Upper lobe of left lung (tissue), 6 donors: ENCODE results near the gene IYD. TPM values are rescaled to one million over a fixed set of nuclear protein-coding genes. Genes with fewer than 3 reads are reported as not detected.

Experiments used
- ATAC-seq, 2 donors: fragments of 200-7000 bp; cut with Tn5 transposase; one replicate each; pipeline ENCODE4 v1.9.1; 2022; ENCODE audit warnings: mild to moderate bottlenecking in 2 of 2, moderate library complexity in 2 of 2; ENCODE audit not compliant: low FRiP score in 2 of 2
- DNase-seq, 2 donors: peaks; one replicate each; pipeline ENCODE4 v3.0.0-alpha.2; 2019 to 2020
- H3K27ac ChIP-seq, 4 donors: fragments of 200-600 bp; sonication (generic); one replicate each; pipeline ENCODE4 v1.5.1; 2016 to 2019
- H3K27me3 ChIP-seq, 4 donors: fragments of 200-600 bp; sonication (generic); one replicate each; pipeline ENCODE4 v1.5.1; 2017 to 2019
- H3K36me3 ChIP-seq, 4 donors: fragments of 200-600 bp; sonication (generic); one replicate each; pipeline ENCODE4 v1.5.1; 2016 to 2019
- H3K4me1 ChIP-seq, 4 donors: fragments of 200-600 bp; sonication (generic); one replicate each; pipeline ENCODE4 v1.5.1; 2018 to 2019
- H3K4me3 ChIP-seq, 4 donors: fragments of 200-600 bp; sonication (generic); one replicate each; pipeline ENCODE4 v1.5.1; 2017 to 2019; ENCODE audit warnings: mild to moderate bottlenecking in 2 of 4, moderate library complexity in 1 of 4
- H3K9me3 ChIP-seq, 4 donors: fragments of 200-600 bp; sonication (generic); one replicate each; pipeline ENCODE4 v1.5.1; 2018 to 2019
- EP300 ChIP-seq, 4 donors: sonication (generic); formaldehyde crosslinking; IDR thresholded peaks; one replicate each; pipeline ENCODE4 v1.5.1; 2017; ENCODE audit warnings: antibody characterized with exemption in 4 of 4, control low read depth in 2 of 4
- POLR2A ChIP-seq, 4 donors: fragments of 450-650 bp; IDR thresholded peaks; one replicate each; pipeline ENCODE4 v1.5.1; 2016 to 2017; ENCODE audit warnings: antibody characterized with exemption in 4 of 4, mild to moderate bottlenecking in 2 of 4
- POLR2AphosphoS5 ChIP-seq, 2 donors: sonication (generic); formaldehyde crosslinking; IDR thresholded peaks; one replicate each; pipeline ENCODE4 v1.5.1; 2017; ENCODE audit warnings: antibody characterized with exemption in 2 of 2
- WGBS, 2 donors: methylation state at CpG; one replicate each; pipeline ENCODE4 v1.1.5; 2017 to 2018; 5-methylcytosine and 5-hydroxymethylcytosine counted together
- total RNA-seq, 6 donors: library from RNA; depleted of rRNA in 4 of 6; stranded (reverse); fragments of >200 nt in 4 of 6; gene quantifications; one replicate each; pipeline versions ENCODE4 v1.1.0 to v1.2.1, GENCODE V29; 2016 to 2021
- TF ChIP-seq, protein P1 (sequence below), 6 experiments: fragments of 450-650 bp in 4 of 6; fragments of 200-600 bp in 2 of 6; sonication (generic) in 2 of 6; IDR thresholded peaks; one replicate each; pipeline ENCODE4 v1.5.1; 2016 to 2019; ENCODE audit warnings: antibody characterized with exemption in 6 of 6
- donor health status: DM: no; HTN: no; CAD: no; lungs with moderate emphysema.
- donor health status: DM: no; HTN: yes; CAD: no; lungs with severe emphysema.

Gene IYD
- total RNA-seq, 6 donors from 2014 or later: under 0.01 to 3.2 (median 1.7) TPM

DNA sequence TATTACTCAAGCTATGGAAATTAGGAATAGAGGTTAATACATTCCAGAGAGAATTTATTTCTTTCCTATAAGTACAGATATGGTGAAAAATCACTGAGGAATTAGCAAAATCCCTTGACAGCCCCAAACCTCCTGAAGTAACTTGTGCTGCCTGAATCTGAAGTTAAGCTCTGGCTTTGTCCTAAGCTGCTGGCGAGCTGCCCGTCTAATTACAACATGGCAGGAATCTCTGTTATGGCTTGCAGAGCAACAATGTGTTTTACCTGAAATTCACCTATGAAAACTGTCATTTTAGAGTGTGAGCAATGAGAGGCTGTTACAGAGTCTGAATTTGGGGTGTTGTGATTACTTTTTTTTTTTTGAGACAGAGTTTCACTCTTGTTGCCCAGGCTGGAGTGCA lies 22.5 kb upstream of the IYD start:
- no peaks in the 10 kb centered on the region for H3K4me1 ChIP-seq
- no peak for ATAC-seq
- WGBS, 2 donors: 45 to 100% methylated on average over 2 of the region's 2 CpGs
- H3K36me3 ChIP-seq: no peaks in the 10 kb centered on the region
- H3K4me3 ChIP-seq: no peak overlapping the region
- H3K27ac ChIP-seq: no peak overlapping the region
- no peak for DNase-seq
- no peak for TF ChIP-seq EP300 (IDR thresholded peaks at IDR 0.05)
- H3K9me3 ChIP-seq: no peaks in the 10 kb centered on the region
- H3K27me3 ChIP-seq: no peaks in the 10 kb centered on the region

DNA sequence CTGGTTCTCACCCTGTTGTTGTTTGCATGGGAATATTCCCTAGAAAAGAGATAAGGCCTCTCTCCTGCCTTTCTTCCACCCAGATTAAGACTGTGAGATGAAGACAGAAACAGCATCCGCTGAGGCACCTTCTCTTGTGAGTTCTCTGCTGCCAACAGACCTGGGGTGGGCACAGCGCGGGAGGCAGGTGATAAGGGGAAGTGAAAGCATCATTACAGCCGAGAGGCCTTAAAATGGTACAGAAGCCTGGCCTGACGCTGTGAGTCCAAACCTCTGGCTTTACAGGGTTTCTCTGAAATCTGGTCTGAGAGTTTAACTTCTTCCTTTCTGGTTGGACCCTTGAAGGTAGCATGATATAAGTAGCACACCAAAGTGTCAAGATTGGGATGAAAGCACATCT lies 21.0 kb upstream of the IYD start:
- Histone ChIP-seq H3K9me3 (no peaks in the 10 kb centered on the region), H3K27ac (no peak overlapping the region), H3K27me3 (no peaks in the 10 kb centered on the region), H3K36me3 (no peaks in the 10 kb centered on the region), H3K4me1 (no peaks in the 10 kb centered on the region), H3K4me3 (no peak overlapping the region)
- DNase-seq (no peak), ATAC-seq (no peak)
- TF ChIP-seq EP300 (IDR thresholded peaks at IDR 0.05) (no peak), POLR2AphosphoS5 (IDR thresholded peaks at IDR 0.05) (no peak), POLR2A (IDR thresholded peaks at IDR 0.05) (no peak)
- TF ChIP-seq, protein P1, sequence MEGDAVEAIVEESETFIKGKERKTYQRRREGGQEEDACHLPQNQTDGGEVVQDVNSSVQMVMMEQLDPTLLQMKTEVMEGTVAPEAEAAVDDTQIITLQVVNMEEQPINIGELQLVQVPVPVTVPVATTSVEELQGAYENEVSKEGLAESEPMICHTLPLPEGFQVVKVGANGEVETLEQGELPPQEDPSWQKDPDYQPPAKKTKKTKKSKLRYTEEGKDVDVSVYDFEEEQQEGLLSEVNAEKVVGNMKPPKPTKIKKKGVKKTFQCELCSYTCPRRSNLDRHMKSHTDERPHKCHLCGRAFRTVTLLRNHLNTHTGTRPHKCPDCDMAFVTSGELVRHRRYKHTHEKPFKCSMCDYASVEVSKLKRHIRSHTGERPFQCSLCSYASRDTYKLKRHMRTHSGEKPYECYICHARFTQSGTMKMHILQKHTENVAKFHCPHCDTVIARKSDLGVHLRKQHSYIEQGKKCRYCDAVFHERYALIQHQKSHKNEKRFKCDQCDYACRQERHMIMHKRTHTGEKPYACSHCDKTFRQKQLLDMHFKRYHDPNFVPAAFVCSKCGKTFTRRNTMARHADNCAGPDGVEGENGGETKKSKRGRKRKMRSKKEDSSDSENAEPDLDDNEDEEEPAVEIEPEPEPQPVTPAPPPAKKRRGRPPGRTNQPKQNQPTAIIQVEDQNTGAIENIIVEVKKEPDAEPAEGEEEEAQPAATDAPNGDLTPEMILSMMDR (IDR thresholded peaks at IDR 0.05): no peak
- WGBS, 2 donors: 82 to 92% methylated on average over 5 of the region's 5 CpGs

DNA sequence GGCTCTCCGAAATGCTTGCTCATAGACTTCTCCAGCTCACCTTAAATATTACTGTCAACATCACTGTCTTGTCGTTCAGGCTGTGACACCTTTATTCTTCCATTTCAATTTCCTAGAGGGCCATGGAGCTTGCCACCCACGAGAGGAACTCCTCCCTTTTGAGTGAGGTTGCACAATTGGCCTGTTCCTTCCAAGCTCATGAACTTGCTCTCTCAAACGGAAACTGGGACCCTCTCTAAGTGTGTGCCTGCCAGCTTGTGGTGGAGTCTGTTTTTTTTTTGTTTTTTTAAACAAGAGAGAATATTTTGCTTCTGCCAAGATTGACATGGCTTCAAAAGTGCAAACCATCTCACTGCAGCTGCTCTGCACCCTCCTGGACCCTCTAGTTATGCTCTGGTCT lies 19.3 kb upstream of the IYD start:
- H3K36me3 ChIP-seq: no peaks in the 10 kb centered on the region
- no peak for ATAC-seq
- H3K9me3 ChIP-seq: no peaks in the 10 kb centered on the region
- WGBS, 2 donors: 31 to 63% methylated on average over 4 of the region's 4 CpGs
- H3K27me3 ChIP-seq: no peaks in the 10 kb centered on the region
- no peak overlapping the region for H3K4me3 ChIP-seq
- TF ChIP-seq, protein P1 (IDR thresholded peaks at IDR 0.05): no peak
- DNase-seq: no peak
- no peaks in the 10 kb centered on the region for H3K4me1 ChIP-seq
- no peak overlapping the region for H3K27ac ChIP-seq

DNA sequence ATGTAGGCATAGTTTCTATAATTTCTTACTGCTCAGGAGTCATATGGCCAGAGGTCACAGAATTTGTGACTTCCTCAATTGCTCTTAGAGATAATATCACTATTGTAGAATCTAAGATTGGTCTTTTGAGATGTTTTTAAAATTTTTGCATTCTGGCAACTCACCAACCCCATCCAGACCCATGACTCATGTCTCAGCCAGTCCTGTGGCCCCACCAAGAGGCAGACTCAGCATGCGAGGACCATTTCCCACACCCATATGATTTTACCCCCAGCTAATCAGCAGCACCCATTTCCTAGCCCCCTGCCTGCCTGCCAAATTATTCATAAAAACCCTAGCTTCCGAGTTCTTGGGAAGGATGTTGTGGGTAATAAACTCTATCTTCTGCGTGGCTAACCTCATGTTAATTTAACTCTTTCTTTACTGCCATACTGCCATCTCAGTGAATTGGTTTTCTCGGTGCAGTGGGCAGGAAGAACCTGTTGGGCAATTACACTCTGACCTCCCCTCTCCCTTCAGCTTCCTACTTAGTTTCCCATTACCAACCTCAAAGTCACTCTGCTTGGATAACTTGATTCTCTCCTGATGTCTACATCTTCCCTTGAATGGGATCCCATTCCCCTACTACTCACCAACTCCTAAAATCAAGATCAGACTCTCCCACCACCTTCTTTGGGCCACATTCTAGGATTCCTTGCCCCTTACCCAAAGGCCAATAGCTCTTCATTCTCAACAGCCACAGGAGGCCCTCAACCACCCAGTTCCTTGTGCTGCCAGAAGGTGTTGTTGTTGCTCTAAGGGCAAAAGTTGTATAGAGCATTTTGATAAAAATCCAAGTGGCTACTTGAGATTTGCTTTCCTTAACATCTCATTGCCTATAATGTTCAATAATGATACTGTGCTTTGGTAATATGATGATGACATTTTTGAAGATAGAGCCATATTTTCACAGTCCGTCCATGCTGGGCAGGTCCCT lies 16.2 kb upstream of the IYD start:
- Histone ChIP-seq H3K36me3 (no peaks in the 10 kb centered on the region), H3K27me3 (no peaks in the 10 kb centered on the region), H3K4me3 (no peak overlapping the region), H3K9me3 (no peaks in the 10 kb centered on the region), H3K27ac (no peak overlapping the region), H3K4me1 (no peaks in the 10 kb centered on the region)
- peak in 1 of 2 donors; percentile 61 for ATAC-seq
- TF ChIP-seq POLR2A (IDR thresholded peaks at IDR 0.05) (no peak), EP300 (IDR thresholded peaks at IDR 0.05) (no peak), POLR2AphosphoS5 (IDR thresholded peaks at IDR 0.05) (no peak)
- TF ChIP-seq, protein P1 (IDR thresholded peaks at IDR 0.05): no peak
- 47 to 75% methylated on average over 5 of the region's 5 CpGs for WGBS, 2 donors
- DNase-seq: no peak

GRCh38 chr6:150353445-150353844 lies 15.4 kb upstream of the IYD start:
- Histone ChIP-seq H3K27me3 (no peaks in the 10 kb centered on the region), H3K27ac (no peak overlapping the region), H3K4me1 (no peaks in the 10 kb centered on the region), H3K4me3 (no peak overlapping the region), H3K36me3 (no peaks in the 10 kb centered on the region), H3K9me3 (no peaks in the 10 kb centered on the region)
- 76 to 91% methylated on average over 1 of the region's 1 CpG for WGBS, 2 donors
- no peak for DNase-seq
- no peak for ATAC-seq
- TF ChIP-seq POLR2A (IDR thresholded peaks at IDR 0.05) (no peak), EP300 (IDR thresholded peaks at IDR 0.05) (no peak), POLR2AphosphoS5 (IDR thresholded peaks at IDR 0.05) (no peak)
- TF ChIP-seq, protein P1 (IDR thresholded peaks at IDR 0.05): no peak
